ENCODE data around the gene PGM2L1.

DNA sequence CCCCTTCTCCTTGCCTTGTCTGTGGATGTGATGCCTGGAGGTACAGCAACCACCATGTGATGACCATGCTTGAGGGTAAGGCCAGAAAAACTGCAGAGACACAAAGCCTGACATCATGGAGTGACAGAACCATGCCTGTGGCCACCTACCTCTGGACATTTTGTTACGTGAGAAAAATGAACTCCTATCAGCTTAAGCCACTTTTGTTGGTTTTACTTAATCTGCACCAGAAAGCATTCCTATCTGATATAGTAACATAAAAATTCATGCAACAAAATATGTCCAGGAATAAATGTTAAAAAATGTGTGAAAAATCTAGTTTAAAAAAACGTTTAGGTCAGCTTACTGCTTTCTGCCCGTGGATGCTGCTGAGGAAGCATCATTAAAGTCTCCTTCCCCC, 44.2 kb downstream of the PGM2L1 start:
- TF ChIP-seq TAF1 (IDR thresholded peaks at IDR 0.05; ENCODE audit: low read depth) = no peak
- no peak for TF ChIP-seq RAD21 (IDR thresholded peaks at IDR 0.05; ENCODE audit: low read depth)
- TF ChIP-seq TEAD4 (IDR thresholded peaks at IDR 0.05) = no peak
- TF ChIP-seq, protein P1, sequence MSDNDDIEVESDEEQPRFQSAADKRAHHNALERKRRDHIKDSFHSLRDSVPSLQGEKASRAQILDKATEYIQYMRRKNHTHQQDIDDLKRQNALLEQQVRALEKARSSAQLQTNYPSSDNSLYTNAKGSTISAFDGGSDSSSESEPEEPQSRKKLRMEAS (IDR thresholded peaks at IDR 0.05) = no peak
- no peak for TF ChIP-seq CEBPB (IDR thresholded peaks at IDR 0.05)
- TF ChIP-seq, protein P2, sequence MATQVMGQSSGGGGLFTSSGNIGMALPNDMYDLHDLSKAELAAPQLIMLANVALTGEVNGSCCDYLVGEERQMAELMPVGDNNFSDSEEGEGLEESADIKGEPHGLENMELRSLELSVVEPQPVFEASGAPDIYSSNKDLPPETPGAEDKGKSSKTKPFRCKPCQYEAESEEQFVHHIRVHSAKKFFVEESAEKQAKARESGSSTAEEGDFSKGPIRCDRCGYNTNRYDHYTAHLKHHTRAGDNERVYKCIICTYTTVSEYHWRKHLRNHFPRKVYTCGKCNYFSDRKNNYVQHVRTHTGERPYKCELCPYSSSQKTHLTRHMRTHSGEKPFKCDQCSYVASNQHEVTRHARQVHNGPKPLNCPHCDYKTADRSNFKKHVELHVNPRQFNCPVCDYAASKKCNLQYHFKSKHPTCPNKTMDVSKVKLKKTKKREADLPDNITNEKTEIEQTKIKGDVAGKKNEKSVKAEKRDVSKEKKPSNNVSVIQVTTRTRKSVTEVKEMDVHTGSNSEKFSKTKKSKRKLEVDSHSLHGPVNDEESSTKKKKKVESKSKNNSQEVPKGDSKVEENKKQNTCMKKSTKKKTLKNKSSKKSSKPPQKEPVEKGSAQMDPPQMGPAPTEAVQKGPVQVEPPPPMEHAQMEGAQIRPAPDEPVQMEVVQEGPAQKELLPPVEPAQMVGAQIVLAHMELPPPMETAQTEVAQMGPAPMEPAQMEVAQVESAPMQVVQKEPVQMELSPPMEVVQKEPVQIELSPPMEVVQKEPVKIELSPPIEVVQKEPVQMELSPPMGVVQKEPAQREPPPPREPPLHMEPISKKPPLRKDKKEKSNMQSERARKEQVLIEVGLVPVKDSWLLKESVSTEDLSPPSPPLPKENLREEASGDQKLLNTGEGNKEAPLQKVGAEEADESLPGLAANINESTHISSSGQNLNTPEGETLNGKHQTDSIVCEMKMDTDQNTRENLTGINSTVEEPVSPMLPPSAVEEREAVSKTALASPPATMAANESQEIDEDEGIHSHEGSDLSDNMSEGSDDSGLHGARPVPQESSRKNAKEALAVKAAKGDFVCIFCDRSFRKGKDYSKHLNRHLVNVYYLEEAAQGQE (IDR thresholded peaks at IDR 0.05; ENCODE audit: low read depth) = no peak
- no peak for TF ChIP-seq NFIC (IDR thresholded peaks at IDR 0.05)
- TF ChIP-seq YY1 (IDR thresholded peaks at IDR 0.05; ENCODE audit: low read depth) = no peak
- no peak for TF ChIP-seq CREB1 (IDR thresholded peaks at IDR 0.05; ENCODE audit: low read depth)
